GM19468 (cell line): Measurements from ENCODE around the gene SLX9.
"Not testable (repeated sequence)": the region's sequence is repeated elsewhere in the genome, so short reads cannot be mapped to it uniquely, and the experiment has no call there.

ENCODE experiments used
- ATAC-seq: cut with Tn5 transposase; IDR thresholded peaks from one replicate; pipeline ENCODE4 v1.9.1; 2021; ENCODE audit warnings: mild to moderate bottlenecking, moderate library complexity, moderate number of reproducible peaks; ENCODE audit not compliant: unreplicated experiment; ENCODE audit errors: extremely low read depth

The SLX9 gene

GRCh38 chr21:44971672-44971995 is 31.8 kb downstream of the SLX9 start:
- ATAC-seq: no peak

- ATAC-seq: no peak
Observed at GRCh38 chr21:44972301-44972814, 32.5 kb downstream of the SLX9 start.

- no peak for ATAC-seq
Observed at GRCh38 chr21:44972821-44973220, 33.0 kb downstream of the SLX9 start.

- ATAC-seq: no peak
Observed at GRCh38 chr21:44973598-44973997, 33.8 kb downstream of the SLX9 start.

GRCh38 chr21:44974676-44975075 is 34.8 kb downstream of the SLX9 start:
- ATAC-seq: no peak

- no peak for ATAC-seq
Observed at GRCh38 chr21:44975720-44976555, 36.1 kb downstream of the SLX9 start.

GRCh38 chr21:44976556-44977393 is 36.9 kb downstream of the SLX9 start:
- not testable (repeated sequence) for ATAC-seq

GRCh38 chr21:44977616-44978340 is 37.9 kb downstream of the SLX9 start:
- ATAC-seq: no peak

- ATAC-seq: no peak
Observed at GRCh38 chr21:44979687-44980561, 40.1 kb downstream of the SLX9 start.

GRCh38 chr21:44980562-44981489 is 41.0 kb downstream of the SLX9 start:
- no peak for ATAC-seq

GRCh38 chr21:44982558-44983250 is 42.9 kb downstream of the SLX9 start:
- no peak for ATAC-seq

- ATAC-seq: no peak
Observed at GRCh38 chr21:44983421-44984206, 43.8 kb downstream of the SLX9 start.

GRCh38 chr21:44984428-44984791 is 44.6 kb downstream of the SLX9 start:
- ATAC-seq: no peak

GRCh38 chr21:44984792-44985440 is 45.1 kb downstream of the SLX9 start:
- ATAC-seq: no peak

GRCh38 chr21:44985441-44986401 is 45.9 kb downstream of the SLX9 start:
- no peak for ATAC-seq
